HepG2 (cell line): ENCODE measurements around the gene RCAN2. TPM values are rescaled to one million over a fixed set of nuclear protein-coding genes. Genes with fewer than 3 reads are reported as not detected.

Source experiments
- GFI1 ChIP-seq: sonication (generic); formaldehyde crosslinking; IDR thresholded peaks from 2 replicates; pipeline ENCODE4 v1.5.0; 2020; ENCODE audit warnings: missing genetic modification reagents, mild to moderate bottlenecking, borderline replicate concordance
- GPN1 ChIP-seq: sonication (generic); formaldehyde crosslinking; IDR thresholded peaks from 2 replicates; pipeline ENCODE4 v1.5.1; 2020; ENCODE audit warnings: missing genetic modification reagents, borderline replicate concordance
- HIVEP1 ChIP-seq: sonication (generic); formaldehyde crosslinking; IDR thresholded peaks from 2 replicates; pipeline ENCODE4 v1.4.0; 2020; ENCODE audit warnings: mild to moderate bottlenecking, missing genetic modification reagents
- KDM2A ChIP-seq: sonication (generic); formaldehyde crosslinking; IDR thresholded peaks from 2 replicates; pipeline ENCODE4 v1.4.0; 2020; ENCODE audit warnings: low read depth, missing genetic modification reagents, borderline replicate concordance
- KDM5B ChIP-seq: sonication (generic); formaldehyde crosslinking; IDR thresholded peaks from 2 replicates; pipeline ENCODE4 v1.4.0; 2020; ENCODE audit warnings: missing genetic modification reagents, mild to moderate bottlenecking, borderline replicate concordance
- NFATC3 ChIP-seq: sonication (generic); formaldehyde crosslinking; IDR thresholded peaks from 2 replicates; pipeline ENCODE4 v1.5.1; 2020; ENCODE audit warnings: mild to moderate bottlenecking, missing genetic modification reagents
- PHB2 ChIP-seq: fragments of 450-650 bp; IDR thresholded peaks from 2 replicates; pipeline ENCODE4 v1.6.1; 2018; ENCODE audit not compliant: partially characterized antibody
- SOX5 ChIP-seq: IDR thresholded peaks from 2 replicates; pipeline ENCODE4 v1.6.1; 2016; ENCODE audit warnings: borderline replicate concordance
- TAF15 ChIP-seq: fragments of 200-400 bp; formaldehyde crosslinking; IDR thresholded peaks from one replicate; pipeline ENCODE4 v1.6.1; 2018; ENCODE audit warnings: mild to moderate bottlenecking, low read depth, low read length; ENCODE audit not compliant: poor library complexity, severe bottlenecking
- TCF7 ChIP-seq: sonication (generic); IDR thresholded peaks from 2 replicates; pipeline ENCODE4 v1.6.1; 2016; ENCODE audit warnings: antibody characterized with exemption, low read depth
- TEAD3 ChIP-seq: optimal IDR thresholded peaks from 2 replicates; pipeline ENCODE3; 2016; ENCODE audit warnings: borderline replicate concordance
- ZNF121 ChIP-seq: sonication (generic); formaldehyde crosslinking; IDR thresholded peaks from 2 replicates; pipeline ENCODE4 v1.5.0; 2020; ENCODE audit warnings: mild to moderate bottlenecking, missing genetic modification reagents
- ZNF282 ChIP-seq: fragments of 450-650 bp; IDR thresholded peaks from 2 replicates; pipeline ENCODE4 v1.6.1; 2018; ENCODE audit not compliant: partially characterized antibody
- ZNF317 ChIP-seq: sonication (generic); formaldehyde crosslinking; IDR thresholded peaks from 2 replicates; pipeline ENCODE4 v1.5.0; 2020; ENCODE audit warnings: mild to moderate bottlenecking, missing genetic modification reagents
- ZNF598 ChIP-seq: sonication (generic); formaldehyde crosslinking; IDR thresholded peaks from 2 replicates; pipeline ENCODE4 v1.5.1; 2020; ENCODE audit warnings: mild to moderate bottlenecking, missing genetic modification reagents, borderline replicate concordance
- ZNF678 ChIP-seq: sonication (generic); formaldehyde crosslinking; IDR thresholded peaks from 2 replicates; pipeline ENCODE4 v1.4.0; 2020; ENCODE audit warnings: mild to moderate bottlenecking, missing genetic modification reagents
- ZNF780A ChIP-seq: sonication (generic); formaldehyde crosslinking; IDR thresholded peaks from 2 replicates; pipeline ENCODE4 v1.8.0; 2022; ENCODE audit warnings: mild to moderate bottlenecking, missing genetic modification reagents, moderate library complexity
- polyA plus RNA-seq, 8 experiments: library from polyadenylated mRNA; depleted of rRNA in 3 of 8; stranded (reverse) in 7 of 8; unstranded in 1 of 8; fragments of >200 nt; fragmentation: Illumina TruSeq in 4 of 8; extraction: Trizol in 4 of 8; gene quantifications; 2 replicates each; pipeline versions ENCODE4 v1.2.1 to v1.2.3, GENCODE V29; 2011 to 2016; ENCODE audit warnings: low read depth in 4 of 8, missing spikeins in 1 of 8, mixed read lengths in 1 of 8; ENCODE audit not compliant: insufficient read depth in 1 of 8
- total RNA-seq, 5 experiments: library from RNA; depleted of rRNA; stranded (reverse); fragments of >200 nt; fragmentation: Illumina TruSeq; extraction: Trizol; gene quantifications; 2 replicates each; pipeline ENCODE4 v1.2.3, GENCODE V29; 2016; ENCODE audit warnings: low read depth in 1 of 5
- TF ChIP-seq, protein P1 (sequence below): sonication (generic); formaldehyde crosslinking; IDR thresholded peaks from 2 replicates; pipeline ENCODE4 v1.8.0; 2022; ENCODE audit warnings: mild to moderate bottlenecking, missing genetic modification reagents; ENCODE audit not compliant: insufficient replicate concordance
- TF ChIP-seq, protein P2 (sequence below): sonication (generic); formaldehyde crosslinking; IDR thresholded peaks from 2 replicates; pipeline ENCODE4 v1.5.0; 2020; ENCODE audit warnings: mild to moderate bottlenecking, missing genetic modification reagents, borderline replicate concordance
- TF ChIP-seq, protein P3 (sequence below): sonication (generic); formaldehyde crosslinking; IDR thresholded peaks from 2 replicates; pipeline ENCODE4 v1.4.0; 2020; ENCODE audit warnings: missing genetic modification reagents
- TF ChIP-seq, protein P4 (sequence below): IDR thresholded peaks from 2 replicates; pipeline ENCODE4 v1.6.1; 2016; ENCODE audit warnings: mild to moderate bottlenecking
- TF ChIP-seq, protein P5 (sequence below): sonication (generic); formaldehyde crosslinking; IDR thresholded peaks from 2 replicates; pipeline ENCODE4 v1.8.0; 2022; ENCODE audit warnings: mild to moderate bottlenecking, missing genetic modification reagents

Gene RCAN2
- total and polyA plus RNA-seq, 2 of the 13 experiments (the other 11 are each of a cell fraction or from before 2014, with no cell fraction given) = not detected

DNA sequence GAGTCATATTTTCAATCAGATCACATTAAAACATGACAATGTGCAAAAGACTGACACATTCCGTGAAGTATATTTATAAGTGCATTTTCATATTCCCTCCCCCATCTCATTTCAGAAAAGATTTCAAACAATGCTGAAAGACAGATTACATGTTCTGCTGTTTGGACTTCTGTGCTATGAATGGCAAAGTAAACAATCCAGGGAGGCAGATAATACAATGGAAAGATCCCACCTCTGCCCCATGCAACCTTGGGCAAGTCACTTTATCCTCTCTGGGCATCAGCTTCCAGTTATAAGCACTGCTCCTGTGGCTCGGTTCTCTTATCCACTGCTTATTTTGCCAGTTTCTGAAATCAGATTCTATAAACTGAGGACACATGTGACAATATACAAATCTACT, 110.2 kb downstream of the RCAN2 start (continued):
- TF ChIP-seq, protein P1, sequence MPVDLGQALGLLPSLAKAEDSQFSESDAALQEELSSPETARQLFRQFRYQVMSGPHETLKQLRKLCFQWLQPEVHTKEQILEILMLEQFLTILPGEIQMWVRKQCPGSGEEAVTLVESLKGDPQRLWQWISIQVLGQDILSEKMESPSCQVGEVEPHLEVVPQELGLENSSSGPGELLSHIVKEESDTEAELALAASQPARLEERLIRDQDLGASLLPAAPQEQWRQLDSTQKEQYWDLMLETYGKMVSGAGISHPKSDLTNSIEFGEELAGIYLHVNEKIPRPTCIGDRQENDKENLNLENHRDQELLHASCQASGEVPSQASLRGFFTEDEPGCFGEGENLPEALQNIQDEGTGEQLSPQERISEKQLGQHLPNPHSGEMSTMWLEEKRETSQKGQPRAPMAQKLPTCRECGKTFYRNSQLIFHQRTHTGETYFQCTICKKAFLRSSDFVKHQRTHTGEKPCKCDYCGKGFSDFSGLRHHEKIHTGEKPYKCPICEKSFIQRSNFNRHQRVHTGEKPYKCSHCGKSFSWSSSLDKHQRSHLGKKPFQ (CRISPR knock-in tag) = no peak
- TF ChIP-seq ZNF780A (CRISPR knock-in tag) (no peak), GFI1 (CRISPR knock-in tag) (peak; percentile 25; the same call in 1 of the 2 replicates), ZNF121 (CRISPR knock-in tag) (no peak), HIVEP1 (CRISPR knock-in tag) (no peak), GPN1 (CRISPR knock-in tag) (no peak), KDM5B (CRISPR knock-in tag) (no peak), TEAD3 (peak; percentile 13), PHB2 (no peak), ZNF678 (CRISPR knock-in tag) (no peak), NFATC3 (CRISPR knock-in tag) (no peak), TCF7 (no peak), TAF15 (no peak), KDM2A (CRISPR knock-in tag) (no peak), ZNF317 (CRISPR knock-in tag) (no peak), ZNF282 (no peak), SOX5 (CRISPR knock-in tag) (peak; percentile 93), ZNF598 (no peak)
- TF ChIP-seq, protein P2, sequence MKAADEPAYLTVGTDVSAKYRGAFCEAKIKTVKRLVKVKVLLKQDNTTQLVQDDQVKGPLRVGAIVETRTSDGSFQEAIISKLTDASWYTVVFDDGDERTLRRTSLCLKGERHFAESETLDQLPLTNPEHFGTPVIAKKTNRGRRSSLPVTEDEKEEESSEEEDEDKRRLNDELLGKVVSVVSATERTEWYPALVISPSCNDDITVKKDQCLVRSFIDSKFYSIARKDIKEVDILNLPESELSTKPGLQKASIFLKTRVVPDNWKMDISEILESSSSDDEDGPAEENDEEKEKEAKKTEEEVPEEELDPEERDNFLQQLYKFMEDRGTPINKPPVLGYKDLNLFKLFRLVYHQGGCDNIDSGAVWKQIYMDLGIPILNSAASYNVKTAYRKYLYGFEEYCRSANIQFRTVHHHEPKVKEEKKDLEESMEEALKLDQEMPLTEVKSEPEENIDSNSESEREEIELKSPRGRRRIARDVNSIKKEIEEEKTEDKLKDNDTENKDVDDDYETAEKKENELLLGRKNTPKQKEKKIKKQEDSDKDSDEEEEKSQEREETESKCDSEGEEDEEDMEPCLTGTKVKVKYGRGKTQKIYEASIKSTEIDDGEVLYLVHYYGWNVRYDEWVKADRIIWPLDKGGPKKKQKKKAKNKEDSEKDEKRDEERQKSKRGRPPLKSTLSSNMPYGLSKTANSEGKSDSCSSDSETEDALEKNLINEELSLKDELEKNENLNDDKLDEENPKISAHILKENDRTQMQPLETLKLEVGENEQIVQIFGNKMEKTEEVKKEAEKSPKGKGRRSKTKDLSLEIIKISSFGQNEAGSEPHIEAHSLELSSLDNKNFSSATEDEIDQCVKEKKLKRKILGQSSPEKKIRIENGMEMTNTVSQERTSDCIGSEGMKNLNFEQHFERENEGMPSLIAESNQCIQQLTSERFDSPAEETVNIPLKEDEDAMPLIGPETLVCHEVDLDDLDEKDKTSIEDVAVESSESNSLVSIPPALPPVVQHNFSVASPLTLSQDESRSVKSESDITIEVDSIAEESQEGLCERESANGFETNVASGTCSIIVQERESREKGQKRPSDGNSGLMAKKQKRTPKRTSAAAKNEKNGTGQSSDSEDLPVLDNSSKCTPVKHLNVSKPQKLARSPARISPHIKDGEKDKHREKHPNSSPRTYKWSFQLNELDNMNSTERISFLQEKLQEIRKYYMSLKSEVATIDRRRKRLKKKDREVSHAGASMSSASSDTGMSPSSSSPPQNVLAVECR (CRISPR knock-in tag) = no peak
- TF ChIP-seq, protein P3, sequence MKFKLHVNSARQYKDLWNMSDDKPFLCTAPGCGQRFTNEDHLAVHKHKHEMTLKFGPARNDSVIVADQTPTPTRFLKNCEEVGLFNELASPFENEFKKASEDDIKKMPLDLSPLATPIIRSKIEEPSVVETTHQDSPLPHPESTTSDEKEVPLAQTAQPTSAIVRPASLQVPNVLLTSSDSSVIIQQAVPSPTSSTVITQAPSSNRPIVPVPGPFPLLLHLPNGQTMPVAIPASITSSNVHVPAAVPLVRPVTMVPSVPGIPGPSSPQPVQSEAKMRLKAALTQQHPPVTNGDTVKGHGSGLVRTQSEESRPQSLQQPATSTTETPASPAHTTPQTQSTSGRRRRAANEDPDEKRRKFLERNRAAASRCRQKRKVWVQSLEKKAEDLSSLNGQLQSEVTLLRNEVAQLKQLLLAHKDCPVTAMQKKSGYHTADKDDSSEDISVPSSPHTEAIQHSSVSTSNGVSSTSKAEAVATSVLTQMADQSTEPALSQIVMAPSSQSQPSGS (CRISPR knock-in tag) = no peak
- TF ChIP-seq, protein P4, sequence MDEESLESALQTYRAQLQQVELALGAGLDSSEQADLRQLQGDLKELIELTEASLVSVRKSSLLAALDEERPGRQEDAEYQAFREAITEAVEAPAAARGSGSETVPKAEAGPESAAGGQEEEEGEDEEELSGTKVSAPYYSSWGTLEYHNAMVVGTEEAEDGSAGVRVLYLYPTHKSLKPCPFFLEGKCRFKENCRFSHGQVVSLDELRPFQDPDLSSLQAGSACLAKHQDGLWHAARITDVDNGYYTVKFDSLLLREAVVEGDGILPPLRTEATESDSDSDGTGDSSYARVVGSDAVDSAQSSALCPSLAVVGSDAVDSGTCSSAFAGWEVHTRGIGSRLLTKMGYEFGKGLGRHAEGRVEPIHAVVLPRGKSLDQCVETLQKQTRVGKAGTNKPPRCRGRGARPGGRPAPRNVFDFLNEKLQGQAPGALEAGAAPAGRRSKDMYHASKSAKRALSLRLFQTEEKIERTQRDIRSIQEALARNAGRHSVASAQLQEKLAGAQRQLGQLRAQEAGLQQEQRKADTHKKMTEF (CRISPR knock-in tag) = peak; percentile 38; the same call in 1 of the 2 replicates
- TF ChIP-seq, protein P5, sequence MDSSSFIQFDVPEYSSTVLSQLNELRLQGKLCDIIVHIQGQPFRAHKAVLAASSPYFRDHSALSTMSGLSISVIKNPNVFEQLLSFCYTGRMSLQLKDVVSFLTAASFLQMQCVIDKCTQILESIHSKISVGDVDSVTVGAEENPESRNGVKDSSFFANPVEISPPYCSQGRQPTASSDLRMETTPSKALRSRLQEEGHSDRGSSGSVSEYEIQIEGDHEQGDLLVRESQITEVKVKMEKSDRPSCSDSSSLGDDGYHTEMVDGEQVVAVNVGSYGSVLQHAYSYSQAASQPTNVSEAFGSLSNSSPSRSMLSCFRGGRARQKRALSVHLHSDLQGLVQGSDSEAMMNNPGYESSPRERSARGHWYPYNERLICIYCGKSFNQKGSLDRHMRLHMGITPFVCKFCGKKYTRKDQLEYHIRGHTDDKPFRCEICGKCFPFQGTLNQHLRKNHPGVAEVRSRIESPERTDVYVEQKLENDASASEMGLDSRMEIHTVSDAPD (CRISPR knock-in tag) = no peak
